Gastrocnemius medialis (tissue), 4 donors: ENCODE results near the gene CHST8. TPM values are rescaled to one million over a fixed set of nuclear protein-coding genes. Genes with fewer than 3 reads are reported as not detected.

Experiments used
- ATAC-seq, 2 donors: fragments of 150-250 bp; one replicate each; pipeline ENCODE4 v1.9.1; 2016
- DNase-seq, 2 donors: peaks; one replicate each; pipeline ENCODE4 v3.0.0-alpha.2; 2019
- H3K27ac ChIP-seq, 4 donors: fragments of 200-600 bp; sonication (generic); 1 replicate in 1 of 4; 2 replicates in 3 of 4; pipeline ENCODE4 v1.5.1; 2016 to 2018; ENCODE audit warnings: mild to moderate bottlenecking in 2 of 4, moderate library complexity in 1 of 4
- H3K27me3 ChIP-seq, 3 donors: fragments of 200-600 bp; sonication (generic) in 2 of 3; 1 replicate in 1 of 3; 2 replicates in 2 of 3; pipeline versions ENCODE4 v1.5.1 to v1.6.0; 2016 to 2019; ENCODE audit warnings: mild to moderate bottlenecking in 1 of 3, moderate library complexity in 1 of 3
- H3K36me3 ChIP-seq, 2 donors: fragments of 200-600 bp; sonication (generic) in 1 of 2; one replicate each; pipeline ENCODE4 v1.5.1; 2017 to 2018
- H3K4me1 ChIP-seq, 2 donors: fragments of 200-600 bp; sonication (generic) in 1 of 2; one replicate each; pipeline ENCODE4 v1.5.1; 2016 to 2017; ENCODE audit warnings: mild to moderate bottlenecking in 2 of 2
- H3K4me3 ChIP-seq, 4 donors: fragments of 200-600 bp; sonication (generic) in 3 of 4; 1 replicate in 1 of 4; 2 replicates in 3 of 4; pipeline ENCODE4 v1.5.1; 2016 to 2019; ENCODE audit warnings: mild to moderate bottlenecking in 2 of 4
- H3K9me3 ChIP-seq, 3 donors: fragments of 200-600 bp; sonication (generic) in 2 of 3; 1 replicate in 1 of 3; 2 replicates in 2 of 3; pipeline ENCODE4 v1.5.1; 2016 to 2019
- POLR2A ChIP-seq, 2 donors: fragments of 450-650 bp; IDR thresholded peaks; one replicate each; pipeline ENCODE4 v1.6.1; 2017; ENCODE audit warnings: antibody characterized with exemption in 2 of 2, mild to moderate bottlenecking in 2 of 2, moderate library complexity in 2 of 2
- in situ Hi-C, 4 donors: fragments of 200-750 bp; cut with MboI; loops; one replicate each; pipeline versions ENCODE4 v1.15.0 to v1.8.0; 2017; ENCODE audit warnings: low sequenced_read_pairs in 4 of 4
- intact Hi-C: fragments of 100-400 bp; cut with DNase I; formaldehyde crosslinking; loops from one replicate; pipeline ENCODE4 v1.15.1; 2023; ENCODE audit warnings: low total_unique reads
- total RNA-seq, 4 donors: library from RNA; depleted of rRNA; stranded (reverse); fragments of >200 nt; gene quantifications; one replicate each; pipeline versions ENCODE4 v1.1.0 to v1.2.3, GENCODE V29; 2016
- TF ChIP-seq, protein P1 (sequence below), 5 experiments: fragments of 450-650 bp in 3 of 5; fragments of 200-600 bp in 2 of 5; sonication (generic) in 2 of 5; IDR thresholded peaks in 4 of 5; conservative IDR thresholded peaks in 1 of 5; 1 replicate in 4 of 5; 2 replicates in 1 of 5; pipeline ENCODE4 v1.5.1; 2016 to 2019; ENCODE audit warnings: antibody characterized with exemption in 5 of 5, mild to moderate bottlenecking in 3 of 5, moderate library complexity in 3 of 5

The CHST8 gene
- total RNA-seq, 4 donors from 2014 or later: 0.29 to 0.46 TPM; not detected in 2

DNA sequence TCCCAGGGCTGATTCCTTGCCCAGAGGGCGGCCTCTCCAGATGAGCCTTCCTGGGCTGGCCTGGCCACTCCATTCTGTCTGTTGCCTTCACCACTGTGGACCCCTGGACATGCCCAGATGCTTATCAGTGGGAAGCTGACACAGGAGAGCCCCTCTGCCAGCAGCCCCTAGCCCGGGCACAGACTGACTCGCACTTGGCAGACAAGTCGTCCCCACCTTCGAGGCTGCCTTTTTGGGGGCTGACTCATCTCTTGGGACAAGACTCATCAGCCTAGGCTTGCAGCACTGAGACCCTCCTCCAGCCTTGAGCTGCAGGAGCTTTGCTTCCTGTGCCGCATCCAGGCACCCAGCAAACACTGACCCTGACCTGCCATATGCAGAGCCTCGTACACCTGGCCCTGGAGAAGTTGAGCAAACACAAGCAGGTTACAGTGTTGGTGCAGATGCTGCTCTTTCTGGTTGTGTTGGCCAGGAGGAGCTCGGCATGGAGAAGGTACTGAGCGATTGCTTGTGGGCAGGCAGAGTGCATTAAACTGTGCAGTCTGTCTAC, 8.1 kb downstream of the CHST8 start:
- no peak for TF ChIP-seq POLR2A (IDR thresholded peaks at IDR 0.05)
- TF ChIP-seq, protein P1, sequence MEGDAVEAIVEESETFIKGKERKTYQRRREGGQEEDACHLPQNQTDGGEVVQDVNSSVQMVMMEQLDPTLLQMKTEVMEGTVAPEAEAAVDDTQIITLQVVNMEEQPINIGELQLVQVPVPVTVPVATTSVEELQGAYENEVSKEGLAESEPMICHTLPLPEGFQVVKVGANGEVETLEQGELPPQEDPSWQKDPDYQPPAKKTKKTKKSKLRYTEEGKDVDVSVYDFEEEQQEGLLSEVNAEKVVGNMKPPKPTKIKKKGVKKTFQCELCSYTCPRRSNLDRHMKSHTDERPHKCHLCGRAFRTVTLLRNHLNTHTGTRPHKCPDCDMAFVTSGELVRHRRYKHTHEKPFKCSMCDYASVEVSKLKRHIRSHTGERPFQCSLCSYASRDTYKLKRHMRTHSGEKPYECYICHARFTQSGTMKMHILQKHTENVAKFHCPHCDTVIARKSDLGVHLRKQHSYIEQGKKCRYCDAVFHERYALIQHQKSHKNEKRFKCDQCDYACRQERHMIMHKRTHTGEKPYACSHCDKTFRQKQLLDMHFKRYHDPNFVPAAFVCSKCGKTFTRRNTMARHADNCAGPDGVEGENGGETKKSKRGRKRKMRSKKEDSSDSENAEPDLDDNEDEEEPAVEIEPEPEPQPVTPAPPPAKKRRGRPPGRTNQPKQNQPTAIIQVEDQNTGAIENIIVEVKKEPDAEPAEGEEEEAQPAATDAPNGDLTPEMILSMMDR (IDR thresholded peaks at IDR 0.05 in 4 of 5, conservative IDR thresholded peaks at IDR 0.05 in 1 of 5): no peak
- Histone ChIP-seq H3K36me3 (no peaks in the 10 kb centered on the region), H3K27ac (no peak overlapping the region), H3K9me3 (no peaks in the 10 kb centered on the region), H3K27me3 (peaks cover 0 to 16% (median 13%) of the 10 kb centered on the region in 3 donors), H3K4me1 (no peaks in the 10 kb centered on the region), H3K4me3 (no peak overlapping the region)
- DNase-seq: no peak
- ATAC-seq: no peak
- intact Hi-C loops: no loop called here
- in situ Hi-C loops: no loop called here

DNA sequence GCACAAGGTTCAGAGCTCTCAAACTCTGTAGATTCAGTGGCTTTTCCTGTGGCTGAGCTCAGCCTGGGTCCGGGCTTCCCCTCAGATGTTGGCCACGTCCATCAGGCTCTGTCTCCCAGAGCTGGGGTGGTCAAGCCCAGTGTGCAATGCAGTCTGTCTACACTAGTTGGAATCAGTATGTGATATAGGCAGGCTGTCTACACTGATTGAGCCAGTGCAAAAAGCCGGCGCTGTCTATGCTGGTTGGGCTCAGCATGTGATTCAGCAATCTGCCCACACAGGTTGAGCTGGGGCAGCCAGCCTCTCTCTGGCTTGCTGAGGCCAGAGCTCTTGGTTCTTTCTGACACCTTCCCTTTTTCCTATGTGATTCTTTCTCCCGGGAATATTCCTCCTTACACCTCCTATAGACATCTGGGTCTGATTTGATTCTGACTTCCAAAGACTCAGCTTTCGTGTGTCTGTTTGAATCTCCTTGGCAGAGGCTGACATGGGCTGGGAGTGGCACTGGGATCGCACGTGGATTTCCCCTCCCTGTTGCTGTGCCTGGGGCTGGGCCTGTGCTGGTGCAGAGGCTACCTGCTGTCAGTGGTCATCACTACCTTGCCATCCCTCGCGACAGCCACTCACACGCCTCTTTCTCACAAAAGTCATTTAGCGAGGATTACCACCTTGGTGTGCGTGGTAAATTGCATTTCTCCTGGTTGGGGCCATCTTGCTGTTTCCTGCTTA, 9.3 kb downstream of the CHST8 start:
- Histone ChIP-seq H3K4me1 (no peaks in the 10 kb centered on the region), H3K27ac (no peak overlapping the region), H3K9me3 (no peaks in the 10 kb centered on the region), H3K27me3 (peaks cover 0 to 7% (median 4%) of the 10 kb centered on the region in 3 donors), H3K36me3 (no peaks in the 10 kb centered on the region), H3K4me3 (no peak overlapping the region)
- no peak for TF ChIP-seq POLR2A (IDR thresholded peaks at IDR 0.05)
- TF ChIP-seq, protein P1 (IDR thresholded peaks at IDR 0.05 in 4 of 5, conservative IDR thresholded peaks at IDR 0.05 in 1 of 5): no peak
- ATAC-seq: no peak
- intact Hi-C loops: no loop called here
- no peak for DNase-seq
- in situ Hi-C loops: no loop called here

DNA sequence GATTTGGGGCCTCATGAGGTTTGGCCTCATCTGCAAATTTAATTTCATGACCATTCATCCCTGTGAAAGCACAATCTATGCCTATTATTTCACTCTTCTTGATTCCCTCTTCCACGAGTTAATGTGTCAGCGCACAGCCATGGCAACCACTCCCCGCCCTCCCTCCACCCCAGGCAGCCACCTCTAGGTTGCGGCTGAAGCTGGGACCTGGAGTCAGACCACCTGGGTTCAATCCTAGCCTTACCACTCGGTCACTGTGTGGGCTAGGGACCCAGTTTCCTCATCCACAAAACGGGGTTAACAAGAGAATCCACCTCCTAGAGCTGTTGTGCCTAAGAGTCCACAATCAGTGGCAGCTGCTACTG, 9.8 kb downstream of the CHST8 start:
- no peak for DNase-seq
- no peak for ATAC-seq
- H3K27me3 ChIP-seq: peaks cover 0 to 1% (median 0%) of the 10 kb centered on the region in 3 donors
- H3K4me3 ChIP-seq: no peak overlapping the region
- intact Hi-C loops (no loop called here), in situ Hi-C loops (no loop called here)
- H3K27ac ChIP-seq: no peak overlapping the region
- TF ChIP-seq, protein P1 (IDR thresholded peaks at IDR 0.05 in 4 of 5, conservative IDR thresholded peaks at IDR 0.05 in 1 of 5): no peak
- TF ChIP-seq POLR2A (IDR thresholded peaks at IDR 0.05): no peak
- H3K4me1 ChIP-seq: no peaks in the 10 kb centered on the region
- H3K9me3 ChIP-seq: no peaks in the 10 kb centered on the region
- H3K36me3 ChIP-seq: no peaks in the 10 kb centered on the region

DNA sequence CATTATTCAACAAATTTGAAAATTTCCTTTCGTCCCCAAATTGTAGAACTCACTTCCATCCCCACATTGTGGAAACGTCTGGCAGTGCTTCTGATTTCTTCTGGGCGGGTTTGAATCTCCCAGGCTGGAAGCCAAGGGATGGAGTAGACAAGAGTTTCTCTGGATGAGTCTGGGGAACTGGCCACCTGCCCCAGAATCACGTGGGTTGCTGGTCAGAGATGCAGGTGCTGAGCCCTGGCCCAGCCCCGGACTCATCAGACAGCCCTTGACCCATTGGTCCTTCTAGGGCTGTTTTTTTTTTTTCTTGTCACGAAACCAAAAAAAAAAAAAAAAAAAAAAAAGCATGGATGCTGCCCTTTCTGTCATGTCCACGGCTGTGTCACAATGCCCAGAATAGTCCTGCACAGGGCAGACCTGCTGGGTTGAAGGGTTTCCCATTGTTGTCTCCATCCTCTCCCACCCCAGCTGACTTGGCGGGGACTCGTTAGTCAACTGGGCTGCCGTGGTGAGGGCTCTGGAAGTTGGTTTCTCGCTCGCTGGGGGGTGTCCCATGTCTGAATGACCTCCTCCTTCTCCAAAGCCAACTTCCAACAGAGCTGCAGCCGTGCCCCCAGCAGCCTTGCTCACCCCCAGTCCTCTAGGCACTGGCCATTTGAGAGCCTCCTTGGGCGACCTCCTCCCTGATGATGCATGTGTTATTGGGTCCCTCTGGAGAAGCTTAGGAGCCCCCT, 12.8 kb downstream of the CHST8 start:
- intact Hi-C loops (no loop called here), in situ Hi-C loops (no loop called here)
- Histone ChIP-seq H3K27me3 (no peaks in the 10 kb centered on the region), H3K27ac (no peak overlapping the region), H3K36me3 (no peaks in the 10 kb centered on the region), H3K4me1 (no peaks in the 10 kb centered on the region), H3K4me3 (no peak overlapping the region), H3K9me3 (no peaks in the 10 kb centered on the region)
- no peak for ATAC-seq
- no peak for DNase-seq
- no peak for TF ChIP-seq POLR2A (IDR thresholded peaks at IDR 0.05)
- TF ChIP-seq, protein P1 (IDR thresholded peaks at IDR 0.05 in 4 of 5, conservative IDR thresholded peaks at IDR 0.05 in 1 of 5): no peak
